C1 segment of cervical spinal cord (tissue), 14 donors: ENCODE measurements around the gene MKI67.
"Not testable (repeated sequence)": the region's sequence is repeated elsewhere in the genome, so short reads cannot be mapped to it uniquely, and the experiment has no call there.

Experiments used
- DNase-seq, 14 donors: peaks; one replicate each; lab custom pipeline; 2025; lab: John Stamatoyannopoulos, UW

The MKI67 gene

DNA sequence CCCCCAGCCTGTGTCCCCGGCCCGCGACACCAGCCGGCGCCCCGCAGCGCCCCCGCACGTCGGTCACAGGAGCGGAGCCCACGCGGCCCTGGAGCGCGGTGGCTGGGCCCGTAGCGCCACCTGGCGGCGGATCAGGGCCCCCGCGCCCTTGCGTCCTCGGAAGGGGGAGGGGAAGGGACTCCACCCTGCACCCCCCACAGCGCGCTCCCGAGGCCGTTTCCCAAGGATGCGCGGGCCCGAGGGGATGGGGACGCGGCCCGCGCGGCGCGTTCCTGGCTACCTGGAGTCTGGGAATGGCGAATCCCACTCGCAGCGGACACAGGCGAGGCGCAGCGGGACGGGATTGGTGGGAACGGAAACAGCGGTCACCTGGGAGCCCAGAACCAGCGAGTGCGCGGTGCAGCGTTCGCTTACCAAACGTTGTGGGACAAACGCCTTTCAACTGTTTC, 23.8 kb upstream of the MKI67 start:
- DNase-seq, result peak in 10 of 14 donors; percentile 12 to 72 (median 36)

DNA sequence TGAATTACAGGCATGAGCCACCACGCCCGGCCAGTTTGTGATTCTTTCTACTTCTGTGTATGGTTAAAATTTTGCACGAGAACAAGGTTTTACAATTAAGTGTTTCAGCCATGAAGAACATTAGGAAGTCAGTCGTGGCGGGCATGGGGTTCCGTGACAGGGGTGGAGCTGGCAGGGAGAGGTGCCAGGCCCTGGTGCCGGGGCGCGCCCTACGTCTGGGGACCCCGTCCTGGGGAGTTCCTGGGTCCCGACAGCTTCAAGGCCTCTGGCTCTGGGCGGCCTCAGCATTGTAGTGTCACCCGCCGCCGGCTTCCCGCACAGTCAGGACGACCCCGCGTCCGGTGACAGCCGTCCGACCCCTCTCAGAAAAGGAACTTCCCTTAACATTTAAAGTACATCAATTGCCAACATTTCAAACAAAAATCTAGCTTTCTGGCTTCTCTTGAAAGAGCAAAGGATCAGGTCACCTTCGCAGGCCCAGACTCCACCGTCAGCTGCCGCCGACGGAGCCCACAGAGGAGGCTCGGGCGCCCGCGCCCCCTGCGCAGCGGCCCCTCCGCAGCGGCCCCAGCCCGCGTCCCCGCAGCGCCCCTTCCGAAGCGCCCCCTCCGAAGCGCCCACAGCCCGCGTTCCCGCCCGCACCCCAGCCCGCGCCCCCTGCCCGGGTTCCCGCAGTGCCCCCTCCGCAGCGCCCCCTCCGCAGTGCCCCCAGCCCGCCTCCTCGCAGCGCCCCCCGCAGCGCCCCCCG, 23.2 kb upstream of the MKI67 start:
- DNase-seq, result no peak

DNA sequence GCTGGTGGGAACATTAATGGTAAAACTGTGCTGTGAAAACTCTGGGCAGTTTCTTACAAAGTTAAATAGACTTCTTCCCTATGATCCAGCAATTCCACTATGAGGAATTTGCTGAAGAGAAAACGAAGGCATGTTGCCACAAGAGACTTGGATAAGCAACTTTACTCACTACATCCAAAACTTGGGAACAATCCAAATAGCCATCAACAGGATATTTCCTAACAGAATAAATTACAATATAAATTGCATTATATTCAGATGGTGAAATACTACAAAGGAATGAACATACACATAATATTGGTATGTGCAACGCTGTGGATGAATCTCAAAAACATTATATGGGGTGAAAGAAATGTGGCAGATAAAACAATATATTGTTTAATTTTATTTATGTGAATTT, 21.4 kb upstream of the MKI67 start:
- no peak for DNase-seq

DNA sequence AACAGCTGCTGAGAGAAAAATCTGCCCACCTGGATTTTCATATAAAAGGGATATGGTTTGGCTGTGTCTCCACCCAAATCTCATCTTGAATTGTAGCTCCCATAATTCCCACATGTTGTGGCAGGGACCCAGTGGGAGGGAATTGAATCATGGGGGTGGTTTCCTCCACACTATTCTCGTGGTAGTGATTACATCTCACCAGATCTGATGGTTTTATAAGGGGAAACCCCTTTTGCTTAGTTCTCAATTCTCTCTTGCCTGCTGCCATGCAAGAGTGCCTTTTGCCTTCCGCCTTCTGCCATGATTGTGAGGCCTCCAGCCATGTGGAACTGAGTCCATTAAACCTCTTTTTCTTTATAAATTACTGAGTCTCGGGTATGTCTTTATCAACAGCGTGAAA, 20.8 kb upstream of the MKI67 start:
- no peak for DNase-seq

DNA sequence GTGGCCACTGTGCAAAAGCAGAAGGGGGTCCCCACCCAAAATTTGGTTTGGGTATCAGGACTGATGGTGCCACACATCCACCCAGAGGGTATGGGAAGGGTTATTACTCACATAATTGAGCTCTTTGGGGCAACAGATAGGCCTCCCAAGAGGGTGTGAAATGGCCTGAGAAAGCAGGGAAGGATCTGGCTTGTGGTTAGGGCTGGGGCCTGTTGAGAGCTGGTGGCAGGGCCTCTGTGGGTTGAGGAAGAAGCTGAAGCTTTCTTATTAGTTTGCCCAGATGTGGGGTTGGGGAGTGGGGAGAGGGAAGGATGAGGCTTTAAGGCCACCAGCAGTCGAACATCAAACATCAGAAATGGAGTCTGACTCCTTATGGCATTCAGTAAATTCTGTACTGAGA, 18.3 kb upstream of the MKI67 start:
- DNase-seq, result no peak

DNA sequence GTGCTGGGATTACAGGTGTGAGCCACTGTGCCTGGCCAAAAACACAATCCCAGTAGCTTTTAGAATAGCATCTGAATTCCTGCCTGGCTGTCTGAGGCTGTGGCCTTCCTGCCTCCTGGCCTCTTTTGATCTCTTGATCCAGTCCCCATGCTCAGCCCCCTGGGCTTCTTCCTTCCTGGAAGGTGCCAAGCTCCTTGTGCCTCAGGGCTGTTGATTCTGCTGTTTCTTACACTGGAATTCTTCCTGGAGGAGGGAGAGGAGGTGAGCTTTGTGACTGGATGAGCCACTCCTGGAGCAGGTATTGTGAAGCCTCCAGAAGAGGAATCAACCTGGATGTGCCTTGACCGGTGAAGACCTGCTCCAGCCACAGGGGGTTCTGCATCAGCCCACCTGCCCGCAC, 17.3 kb upstream of the MKI67 start:
- no peak for DNase-seq

DNA sequence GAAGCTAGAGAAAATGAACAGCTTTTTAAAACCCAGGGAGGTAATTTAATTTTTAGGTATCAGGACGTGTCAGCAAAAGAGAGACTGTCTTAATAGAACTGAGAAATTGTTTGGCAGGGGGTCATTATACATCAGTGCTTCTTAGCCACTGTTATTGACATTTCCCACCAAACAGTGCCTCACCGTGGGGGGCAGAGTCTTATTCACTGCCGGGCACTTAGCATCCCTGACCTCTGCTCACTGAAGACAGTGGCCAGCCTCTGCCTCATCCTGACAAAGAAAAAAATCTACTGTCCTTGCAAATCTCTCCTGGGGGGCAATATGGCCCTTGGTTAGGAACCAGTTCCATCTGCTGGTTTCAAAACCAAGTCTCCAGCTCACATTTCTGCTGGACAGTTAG, 14.2 kb upstream of the MKI67 start:
- DNase-seq, result no peak

DNA sequence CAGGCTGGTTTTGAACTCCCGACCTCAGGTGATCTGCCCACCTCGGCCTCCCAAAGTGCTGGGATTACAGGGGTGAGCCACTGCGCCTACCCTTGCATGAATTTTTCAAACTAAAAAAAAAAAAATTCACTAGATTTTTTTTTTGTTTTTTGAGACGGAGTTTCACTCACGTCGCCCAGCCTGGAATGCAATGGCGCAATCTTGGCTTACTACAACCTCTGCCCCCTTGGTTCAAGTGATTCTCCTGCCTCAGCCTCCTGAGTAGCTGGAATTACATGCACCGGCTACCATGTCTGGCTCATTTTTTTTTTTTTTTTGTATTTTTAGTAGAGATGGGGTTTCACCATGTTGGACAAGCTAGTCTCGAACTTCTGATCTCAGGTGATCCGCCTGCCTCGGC, 12.2 kb upstream of the MKI67 start:
- DNase-seq, result not testable (repeated sequence)

DNA sequence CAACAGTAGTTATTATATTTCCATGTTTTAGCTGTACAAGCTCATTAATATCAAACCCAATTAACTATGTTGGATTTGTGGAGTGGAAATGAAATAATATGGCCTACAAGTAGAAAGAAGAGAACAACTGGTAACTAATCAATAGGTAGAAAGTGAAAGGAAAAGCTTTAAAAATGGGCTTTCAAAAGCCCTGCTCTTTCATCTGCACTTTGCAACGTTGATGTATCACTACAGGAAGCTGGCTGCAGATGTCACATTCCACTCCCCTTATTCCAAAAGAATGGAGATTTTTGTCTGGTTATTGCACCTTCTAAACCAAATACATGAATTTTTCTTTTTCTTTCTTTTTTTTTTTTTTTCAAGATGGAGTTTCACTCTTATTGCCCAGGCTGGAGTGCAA, 11.7 kb upstream of the MKI67 start:
- no peak for DNase-seq

DNA sequence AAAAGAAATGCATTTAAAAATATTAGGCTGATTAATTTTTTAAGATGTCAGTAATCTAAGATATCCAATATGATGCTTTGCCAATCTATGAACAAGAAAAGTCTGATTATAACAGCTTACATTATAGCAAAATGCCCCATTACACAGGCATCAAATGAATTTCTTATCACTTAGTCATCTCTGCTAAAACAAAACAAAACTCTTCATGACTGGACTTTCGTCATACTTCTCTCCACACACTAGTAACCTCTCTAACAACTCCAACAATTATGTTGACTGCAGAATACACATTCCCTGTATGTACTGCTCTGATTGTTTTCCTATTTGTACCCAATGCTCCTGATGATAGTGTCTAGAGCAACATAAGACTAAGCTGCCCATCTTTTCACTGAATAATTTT, 3.8 kb upstream of the MKI67 start:
- DNase-seq, result no peak

DNA sequence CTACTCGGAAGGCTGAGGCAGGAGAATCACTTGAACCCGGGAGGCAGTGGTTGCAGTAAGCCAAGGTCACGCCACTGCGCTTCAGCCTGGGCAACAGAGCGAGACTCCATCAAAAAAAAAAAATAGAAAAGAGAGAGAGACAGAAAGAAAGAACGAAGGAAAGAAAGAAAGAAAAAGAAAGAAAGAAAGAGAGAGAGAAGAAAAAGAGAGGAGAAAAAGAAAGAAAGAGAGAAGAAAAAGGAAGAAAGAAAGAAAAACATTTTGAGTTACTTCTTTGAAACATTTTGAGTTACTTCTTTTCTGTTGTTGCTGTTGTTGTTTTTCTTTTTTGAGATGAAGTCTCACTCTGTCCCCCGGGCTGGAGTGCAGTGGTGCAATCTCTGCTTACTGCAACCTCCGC, 2.4 kb upstream of the MKI67 start:
- DNase-seq, result no peak

DNA sequence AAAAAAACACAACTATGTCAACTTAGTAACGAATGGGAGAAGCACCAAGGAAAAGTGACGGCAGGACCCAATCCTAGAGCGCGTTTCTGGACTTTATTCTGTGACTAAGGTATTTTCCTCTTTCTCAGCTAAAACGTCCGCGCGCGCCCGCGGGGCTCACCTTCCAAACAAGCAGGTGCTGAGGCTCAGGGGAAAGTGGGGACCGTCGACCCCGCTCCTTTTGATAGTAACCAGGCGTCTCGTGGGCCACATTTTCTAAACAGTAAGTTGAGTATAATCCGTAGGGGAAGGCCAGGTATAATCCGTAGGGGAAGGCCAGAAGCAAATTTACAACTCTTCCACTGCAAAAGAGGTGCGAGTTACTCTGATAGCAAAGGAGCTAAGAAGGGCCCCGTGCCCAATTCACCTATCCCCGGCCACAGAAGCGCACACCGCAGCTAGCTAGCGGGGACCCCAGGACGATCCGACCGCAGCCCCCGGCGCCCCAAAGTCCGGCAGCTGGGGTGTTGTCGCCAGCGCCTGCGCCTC, 743 bp downstream of the MKI67 start:
- no peak for DNase-seq

DNA sequence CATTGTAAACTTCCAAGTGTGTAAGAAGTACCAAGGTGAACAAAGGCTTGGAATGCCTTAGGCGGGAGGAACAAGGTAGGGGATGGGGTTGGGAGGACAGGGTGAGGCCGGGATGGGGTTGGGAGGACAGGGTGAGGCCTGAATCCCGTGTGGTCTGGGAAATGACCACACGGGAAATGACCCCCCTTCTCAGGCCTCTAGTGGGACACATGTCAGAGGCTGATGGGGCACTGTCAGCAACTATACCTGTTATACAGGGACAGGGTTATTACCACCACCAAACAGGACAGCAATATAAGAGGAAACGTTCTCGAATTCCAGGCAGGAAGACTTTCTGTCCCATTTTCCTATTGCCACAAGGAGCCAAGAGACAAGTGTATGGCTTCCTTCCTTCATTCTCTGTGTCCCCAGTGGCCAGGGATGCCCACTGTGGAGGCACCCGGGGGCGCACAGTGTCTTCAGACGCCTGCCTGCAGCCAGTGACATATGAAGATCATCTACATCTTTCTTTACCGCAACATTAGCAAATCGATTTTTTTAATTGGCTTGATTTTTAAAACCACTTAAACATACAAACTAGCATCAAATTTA, 1.3 kb downstream of the MKI67 start:
- no peak for DNase-seq

DNA sequence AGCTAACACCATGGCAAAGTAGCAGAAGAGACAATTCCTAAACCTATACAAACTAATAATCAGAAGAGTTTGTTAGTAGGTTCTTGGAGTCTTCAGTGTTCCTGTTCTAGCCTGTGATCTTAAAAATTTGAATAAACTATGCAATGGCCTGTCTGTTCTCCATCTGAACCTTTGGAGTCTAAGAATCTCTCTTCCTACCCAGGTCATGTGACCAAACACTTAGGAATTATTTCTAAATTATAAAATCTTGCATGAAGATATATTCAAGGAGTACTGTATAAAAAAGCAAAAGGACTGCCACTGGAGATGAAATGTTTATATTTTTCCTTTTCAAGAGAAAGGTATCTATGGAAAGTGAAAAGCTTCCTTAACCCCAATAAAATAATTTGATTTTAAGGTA, 2.4 kb downstream of the MKI67 start:
- no peak for DNase-seq

DNA sequence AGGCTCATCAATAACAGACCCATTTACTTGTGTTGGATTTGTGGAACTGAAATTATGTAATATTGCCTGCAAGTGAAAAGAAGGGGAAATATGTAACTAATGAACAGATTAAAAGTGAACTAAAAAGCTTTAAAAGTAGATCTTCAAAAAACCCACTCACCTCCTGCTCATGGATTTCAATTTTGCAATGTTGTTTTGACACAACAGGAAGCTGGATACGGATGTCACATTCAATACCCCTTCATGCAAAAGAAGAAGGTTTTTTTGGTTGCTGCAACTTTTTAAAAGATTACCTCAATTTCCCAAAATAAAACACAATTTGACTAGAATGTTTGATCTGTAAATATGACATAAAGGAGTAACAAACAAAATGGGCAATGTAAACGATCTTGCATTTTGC, 3.3 kb downstream of the MKI67 start:
- DNase-seq, result no peak

DNA sequence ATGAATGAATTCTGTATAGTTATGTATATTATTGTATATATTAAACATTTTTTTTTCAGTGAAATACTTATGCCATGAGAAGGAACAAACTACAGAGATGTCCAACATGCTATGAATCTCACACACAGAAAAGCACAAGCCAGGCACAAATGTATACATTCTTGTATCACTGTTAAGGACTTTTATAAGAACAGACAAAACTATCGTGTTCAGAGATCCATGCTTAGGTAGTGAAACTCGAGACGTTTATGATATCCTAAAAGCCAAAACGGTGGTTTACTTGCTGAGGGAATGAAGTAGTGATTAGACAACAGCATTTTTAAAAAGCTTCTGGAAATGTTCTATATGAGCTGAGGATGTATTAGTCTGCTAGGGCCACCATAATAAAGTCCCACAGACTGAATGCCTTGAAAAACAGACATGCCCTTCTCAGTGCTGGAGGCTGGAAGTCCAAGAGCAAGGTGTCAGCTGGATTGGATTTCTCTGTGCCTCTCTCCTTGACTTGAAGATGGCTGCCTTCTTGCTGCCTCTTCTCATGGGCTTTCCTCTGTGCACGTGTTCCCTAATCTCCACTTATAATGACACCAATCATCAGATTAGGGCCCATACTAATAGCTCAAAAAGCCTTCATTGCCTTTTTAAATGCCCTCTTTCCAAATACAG, 4.3 kb downstream of the MKI67 start:
- no peak for DNase-seq

DNA sequence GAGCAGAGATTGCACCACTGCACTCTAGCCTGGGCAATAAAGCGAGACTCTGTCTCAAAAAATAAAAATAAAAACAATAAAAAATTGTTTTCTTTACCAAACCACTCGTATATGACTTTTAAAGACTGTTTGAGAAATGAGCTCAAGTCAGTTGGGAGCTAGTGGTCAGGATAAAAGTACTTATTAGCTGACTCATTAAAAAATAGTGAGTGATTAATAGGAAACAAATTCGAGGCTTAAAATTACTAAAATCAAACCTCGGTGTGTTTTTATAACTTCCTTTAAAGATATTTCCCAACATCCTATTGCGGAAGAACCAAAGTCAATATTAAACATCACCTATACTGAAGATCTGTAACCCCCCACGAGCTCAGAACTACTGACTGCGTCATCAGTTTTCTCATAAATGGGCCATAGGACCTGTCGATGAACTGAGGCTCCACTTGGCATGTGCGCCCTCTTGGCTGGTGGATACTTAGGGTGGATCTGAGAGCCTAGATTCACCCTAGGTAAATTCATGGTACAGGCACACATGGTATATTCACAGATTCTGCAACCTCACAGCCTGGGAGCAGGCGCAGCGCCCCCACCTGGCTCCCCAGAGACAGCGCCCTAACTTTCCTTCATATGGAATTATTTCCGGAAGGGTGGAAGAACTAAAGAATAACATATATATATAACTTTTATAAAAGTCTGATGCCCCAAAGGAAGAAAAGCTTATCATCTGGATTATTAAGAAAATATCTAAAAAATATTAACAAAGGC, 9.2 kb downstream of the MKI67 start:
- no peak for DNase-seq

DNA sequence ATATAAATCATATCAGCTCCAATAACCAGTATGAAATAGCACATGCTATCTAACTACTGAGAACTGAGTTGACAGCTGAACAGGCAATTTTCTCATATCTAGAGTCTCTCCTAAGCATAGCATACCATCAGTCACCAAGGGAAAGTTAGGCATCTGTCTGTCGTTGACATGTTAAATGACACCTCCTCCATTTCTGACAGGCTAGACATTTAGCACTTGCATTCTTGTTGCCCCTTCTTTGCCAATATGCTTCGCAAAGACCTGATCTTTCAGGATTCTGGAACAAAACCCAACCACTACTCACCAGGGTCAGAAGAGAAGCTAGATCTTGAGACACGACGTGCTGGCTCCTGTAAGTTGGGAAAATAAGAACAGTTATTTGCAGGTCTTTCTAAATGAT, 10.0 kb downstream of the MKI67 start:
- no peak for DNase-seq

DNA sequence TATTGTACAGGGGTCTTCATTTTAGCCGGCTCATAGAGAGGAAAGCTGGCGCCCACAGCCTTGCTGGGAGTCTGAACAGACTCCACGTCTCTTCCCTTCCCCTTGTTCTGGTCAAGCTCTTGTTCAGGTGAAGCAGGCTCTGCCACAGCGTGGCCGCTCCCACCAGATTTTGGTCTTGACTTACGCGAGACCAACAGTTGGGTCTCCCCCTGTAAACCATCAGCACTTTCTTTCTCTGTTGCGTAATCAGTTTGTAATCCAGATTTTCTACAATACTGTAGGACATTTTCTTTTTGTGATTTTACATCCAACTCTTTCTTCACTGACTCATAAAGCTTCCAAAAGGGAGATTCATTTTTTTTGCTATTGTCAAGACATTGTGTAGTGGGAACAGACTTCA, 10.9 kb downstream of the MKI67 start:
- DNase-seq, result no peak

DNA sequence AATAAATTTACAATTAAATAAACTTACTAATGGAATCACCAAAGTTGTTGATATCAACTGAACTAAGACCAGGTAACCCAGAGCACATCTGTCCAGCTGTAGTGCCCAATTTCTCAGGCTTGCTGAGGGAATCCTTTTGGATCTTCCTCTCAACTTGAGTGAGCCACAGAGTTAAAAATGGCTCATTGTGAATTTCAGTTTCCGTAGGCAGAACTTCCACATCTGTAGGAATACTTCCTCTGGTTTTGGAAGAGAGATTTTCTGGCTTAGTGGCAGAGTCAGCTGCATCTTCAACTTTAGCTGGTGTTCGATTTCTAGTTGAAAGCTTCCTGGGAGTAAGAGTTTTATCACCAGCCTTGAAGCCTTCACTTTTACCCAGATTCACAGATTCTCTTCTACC, 11.3 kb downstream of the MKI67 start:
- DNase-seq, result no peak

DNA sequence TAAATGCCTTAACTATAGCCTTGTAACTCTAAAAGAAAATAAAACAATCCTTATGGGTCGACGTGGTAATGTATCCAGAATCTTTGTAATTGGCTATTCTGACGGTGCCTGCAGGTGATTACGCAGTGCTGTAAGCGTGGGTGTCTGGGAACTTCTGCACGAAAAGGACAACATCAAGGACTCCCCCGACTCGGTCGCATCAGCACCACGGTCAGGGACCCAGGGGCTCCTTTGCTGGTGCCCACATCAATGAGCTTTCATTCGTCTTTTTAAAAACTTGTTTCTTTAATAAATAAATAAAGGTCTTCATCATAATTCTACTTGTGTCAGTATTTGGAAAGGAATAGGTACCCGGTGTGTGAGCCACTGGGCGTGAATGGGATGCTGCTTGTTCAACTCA, 13.2 kb downstream of the MKI67 start:
- no peak for DNase-seq

DNA sequence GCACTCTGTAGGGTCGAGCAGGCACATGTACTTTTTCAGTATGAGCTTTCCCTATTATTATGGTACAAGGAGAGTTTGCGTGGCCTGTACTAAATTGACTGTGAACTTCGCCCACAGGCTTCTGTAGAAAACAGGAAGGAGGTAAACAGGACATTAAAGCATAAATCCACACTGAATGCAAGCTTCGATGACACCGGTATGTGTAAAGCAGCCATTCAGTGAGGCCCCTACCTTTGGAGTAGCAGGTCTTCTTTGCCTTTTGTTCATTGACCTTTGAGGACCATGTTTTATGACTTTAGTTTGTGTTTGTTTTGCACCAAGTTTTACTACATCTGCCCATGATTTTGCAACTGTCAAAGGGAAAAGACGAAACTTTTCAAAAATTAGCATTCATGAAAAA, 14.5 kb downstream of the MKI67 start:
- DNase-seq, result no peak
